ENCODE data around the gene INCENP. TPM values are rescaled to one million over a fixed set of nuclear protein-coding genes. Genes with fewer than 3 reads are reported as not detected.

INCENP gene
- total RNA-seq, 2 experiments from 2014 or later: 103 to 183 TPM

GRCh38 chr11:62115085-62115694, 8.6 kb upstream of the INCENP start:
- ChIA-PET CTCF (ENCODE audit: unreplicated experiment) (no interaction called here), POLR2A (interaction anchor here (0.6 to 1.2 kb wide), 2 partner anchors 76 to 317 kb away, joined by 3 read pairs; no protein-coding TSS in a partner anchor)
- DNase-seq (ENCODE audit: low spot score): no peak
- Histone ChIP-seq H3K36me3 (ENCODE audit: insufficient read depth, low read length) (no peaks in the 10 kb centered on the region), H2AFZ (ENCODE audit: low read length) (no peak overlapping the region), H3K9me2 (ENCODE audit: insufficient read depth, low read length) (no peaks in the 10 kb centered on the region), H3K4me3 (ENCODE audit: low read depth, low read length, poor library complexity, severe bottlenecking) (no peak overlapping the region), H4K20me1 (ENCODE audit: insufficient read depth, low read length) (no peaks in the 10 kb centered on the region), H3K27ac (ENCODE audit: low read depth, low read length, poor library complexity, severe bottlenecking) (no peak overlapping the region), H3K79me2 (ENCODE audit: insufficient read depth, low read depth, low read length) (no peaks in the 10 kb centered on the region), H3K4me2 (ENCODE audit: low read length) (no peak overlapping the region), H3K9me3 (ENCODE audit: low read length) (peaks cover 9% of the 10 kb centered on the region), H3K4me1 (ENCODE audit: insufficient read depth, low read length, poor library complexity, severe bottlenecking) (no peaks in the 10 kb centered on the region)
- BruUV-seq (replicated peaks): no TSS peak
- TF ChIP-seq, protein P1, sequence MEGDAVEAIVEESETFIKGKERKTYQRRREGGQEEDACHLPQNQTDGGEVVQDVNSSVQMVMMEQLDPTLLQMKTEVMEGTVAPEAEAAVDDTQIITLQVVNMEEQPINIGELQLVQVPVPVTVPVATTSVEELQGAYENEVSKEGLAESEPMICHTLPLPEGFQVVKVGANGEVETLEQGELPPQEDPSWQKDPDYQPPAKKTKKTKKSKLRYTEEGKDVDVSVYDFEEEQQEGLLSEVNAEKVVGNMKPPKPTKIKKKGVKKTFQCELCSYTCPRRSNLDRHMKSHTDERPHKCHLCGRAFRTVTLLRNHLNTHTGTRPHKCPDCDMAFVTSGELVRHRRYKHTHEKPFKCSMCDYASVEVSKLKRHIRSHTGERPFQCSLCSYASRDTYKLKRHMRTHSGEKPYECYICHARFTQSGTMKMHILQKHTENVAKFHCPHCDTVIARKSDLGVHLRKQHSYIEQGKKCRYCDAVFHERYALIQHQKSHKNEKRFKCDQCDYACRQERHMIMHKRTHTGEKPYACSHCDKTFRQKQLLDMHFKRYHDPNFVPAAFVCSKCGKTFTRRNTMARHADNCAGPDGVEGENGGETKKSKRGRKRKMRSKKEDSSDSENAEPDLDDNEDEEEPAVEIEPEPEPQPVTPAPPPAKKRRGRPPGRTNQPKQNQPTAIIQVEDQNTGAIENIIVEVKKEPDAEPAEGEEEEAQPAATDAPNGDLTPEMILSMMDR (conservative IDR thresholded peaks at IDR 0.05; ENCODE audit: low read length): no peak
- no peak for TF ChIP-seq EZH2phosphoT487 (IDR thresholded peaks at IDR 0.05; ENCODE audit: borderline replicate concordance, low read depth, low read length)
- intact Hi-C loops (cut with micrococcal nuclease; ENCODE audit: unreplicated experiment): no loop called here

DNA sequence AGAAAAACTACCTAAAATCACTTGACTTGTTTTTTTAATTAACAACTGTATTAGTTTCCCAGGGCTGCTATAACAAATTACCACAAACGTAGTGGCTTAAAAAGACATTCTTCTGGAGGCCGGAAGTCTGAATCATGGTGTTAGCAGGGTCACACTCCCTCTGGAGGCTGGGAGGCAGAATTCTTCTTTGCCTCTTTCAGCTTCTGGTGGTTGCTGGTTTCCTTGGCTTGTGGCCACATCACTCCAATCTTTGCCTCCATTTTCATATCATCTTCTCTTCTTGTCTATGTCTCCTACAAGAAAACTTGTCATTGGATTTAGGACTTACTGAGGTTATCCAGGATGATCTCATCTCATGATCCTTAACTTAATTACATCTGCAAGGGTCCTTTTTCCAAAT, 7.4 kb upstream of the INCENP start:
- Histone ChIP-seq H4K20me1 (ENCODE audit: insufficient read depth, low read length) (no peaks in the 10 kb centered on the region), H3K4me2 (ENCODE audit: low read length) (no peak overlapping the region), H3K9me2 (ENCODE audit: insufficient read depth, low read length) (no peaks in the 10 kb centered on the region), H3K27ac (ENCODE audit: low read depth, low read length, poor library complexity, severe bottlenecking) (no peak overlapping the region), H3K4me1 (ENCODE audit: insufficient read depth, low read length, poor library complexity, severe bottlenecking) (no peaks in the 10 kb centered on the region), H3K4me3 (ENCODE audit: low read depth, low read length, poor library complexity, severe bottlenecking) (no peak overlapping the region), H3K79me2 (ENCODE audit: insufficient read depth, low read depth, low read length) (no peaks in the 10 kb centered on the region), H3K9me3 (ENCODE audit: low read length) (peaks cover 9% of the 10 kb centered on the region), H2AFZ (ENCODE audit: low read length) (no peak overlapping the region), H3K36me3 (ENCODE audit: insufficient read depth, low read length) (no peaks in the 10 kb centered on the region)
- ChIA-PET CTCF (ENCODE audit: unreplicated experiment) (no interaction called here), POLR2A (interaction anchor here (1.0 kb wide), 1 partner anchor 172 kb away, joined by 3 read pairs; no protein-coding TSS in a partner anchor)
- no peak for TF ChIP-seq EZH2phosphoT487 (IDR thresholded peaks at IDR 0.05; ENCODE audit: borderline replicate concordance, low read depth, low read length)
- TF ChIP-seq, protein P1 (conservative IDR thresholded peaks at IDR 0.05; ENCODE audit: low read length): no peak
- intact Hi-C loops (cut with micrococcal nuclease; ENCODE audit: unreplicated experiment): no loop called here
- BruUV-seq (replicated peaks): no TSS peak
- no peak for DNase-seq (ENCODE audit: low spot score)

DNA sequence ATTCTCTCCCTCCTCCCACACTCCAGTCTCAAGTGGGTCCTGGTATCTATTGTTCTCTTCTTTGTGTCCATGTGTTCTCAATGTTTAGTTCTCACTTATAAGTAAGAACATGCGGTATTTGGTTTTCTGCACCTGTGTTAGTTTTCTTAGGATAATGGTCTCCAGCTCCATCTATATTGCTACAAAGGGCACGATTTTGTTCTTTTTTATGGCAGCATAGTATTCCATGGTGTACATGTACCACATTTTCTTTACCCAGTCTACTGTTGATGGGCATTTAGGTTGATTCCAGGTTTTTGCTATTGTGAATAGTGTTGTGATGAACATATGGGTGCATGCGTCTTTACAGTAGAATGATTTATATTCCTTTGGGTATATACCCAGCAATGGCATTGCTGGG, 4.2 kb upstream of the INCENP start:
- BruUV-seq (replicated peaks): no TSS peak
- Histone ChIP-seq H2AFZ (ENCODE audit: low read length) (no peak overlapping the region), H3K4me3 (ENCODE audit: low read depth, low read length, poor library complexity, severe bottlenecking) (no peak overlapping the region), H3K27ac (ENCODE audit: low read depth, low read length, poor library complexity, severe bottlenecking) (no peak overlapping the region), H3K4me2 (ENCODE audit: low read length) (no peak overlapping the region), H3K9me2 (ENCODE audit: insufficient read depth, low read length) (no peaks in the 10 kb centered on the region), H3K9me3 (ENCODE audit: low read length) (peaks cover 9% of the 10 kb centered on the region), H3K36me3 (ENCODE audit: insufficient read depth, low read length) (0 out of 2 replicates have a peak, but pooled peaks cover under 1% of the 10 kb centered on the region), H4K20me1 (ENCODE audit: insufficient read depth, low read length) (peaks cover under 1% of the 10 kb centered on the region; the same call in 1 of the 2 replicates), H3K4me1 (ENCODE audit: insufficient read depth, low read length, poor library complexity, severe bottlenecking) (peaks cover 8% of the 10 kb centered on the region), H3K79me2 (ENCODE audit: insufficient read depth, low read depth, low read length) (peaks cover 7% of the 10 kb centered on the region)
- no peak for DNase-seq (ENCODE audit: low spot score)
- POLR2A ChIA-PET: no interaction called here
- CTCF ChIA-PET (ENCODE audit: unreplicated experiment): no interaction called here
- intact Hi-C loops (cut with micrococcal nuclease; ENCODE audit: unreplicated experiment): no loop called here
- TF ChIP-seq, protein P1 (conservative IDR thresholded peaks at IDR 0.05; ENCODE audit: low read length): no peak
- TF ChIP-seq EZH2phosphoT487 (IDR thresholded peaks at IDR 0.05; ENCODE audit: borderline replicate concordance, low read depth, low read length): no peak

Data from OCI-LY7 (cell line).